ENCODE data around the gene PCCA. TPM values are rescaled to one million over a fixed set of nuclear protein-coding genes. Genes with fewer than 3 reads are reported as not detected.

Gene PCCA
- total RNA-seq, 1 donor from 2014 or later: 33.3 TPM

DNA sequence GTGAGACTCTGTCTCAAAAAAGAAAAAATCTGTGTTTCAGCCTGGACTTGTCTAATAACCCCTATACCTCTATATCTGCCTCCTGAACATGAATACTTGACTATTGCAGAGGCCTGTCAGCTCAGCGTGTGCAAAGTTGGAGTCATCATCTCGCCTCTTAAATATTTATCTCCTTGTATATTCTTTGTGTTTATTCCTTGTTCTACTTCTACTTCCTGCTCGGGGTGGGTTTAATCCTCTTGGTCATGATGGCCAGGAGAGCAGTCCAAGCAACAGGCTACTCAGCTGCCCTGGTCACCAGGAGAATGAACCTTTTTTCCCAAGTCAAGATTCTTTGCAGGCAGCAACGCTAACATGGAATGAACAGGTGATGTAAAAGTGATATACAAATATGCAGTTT, 119.1 kb downstream of the PCCA start:
- Mint-ChIP-seq H3K27ac (ENCODE audit: unreplicated experiment) (no peak overlapping the region), H3K9me3 (ENCODE audit: unreplicated experiment) (no peaks in the 10 kb centered on the region)

DNA sequence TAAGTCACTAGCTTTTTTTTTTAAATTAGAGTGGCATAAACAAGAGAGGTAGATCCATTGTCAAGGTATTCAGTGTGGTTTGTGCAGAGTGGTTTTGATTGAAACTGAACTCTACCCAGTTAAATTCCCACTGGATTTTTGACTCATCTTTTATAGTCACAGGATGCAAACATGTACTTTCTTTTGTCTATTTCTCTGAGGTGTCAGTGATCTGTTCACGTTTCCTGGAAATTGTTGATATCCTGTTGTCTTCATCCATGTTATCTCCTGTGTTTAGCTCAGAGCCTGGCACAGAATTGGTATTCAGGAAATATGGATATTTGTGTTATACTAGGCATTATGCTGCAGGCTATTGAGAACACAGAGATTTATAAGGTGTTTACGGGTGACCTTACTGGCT, 119.7 kb downstream of the PCCA start:
- no peak overlapping the region for H3K4me3 Mint-ChIP-seq (ENCODE audit: unreplicated experiment)
- no peaks in the 10 kb centered on the region for H3K27me3 Mint-ChIP-seq (ENCODE audit: unreplicated experiment)
- peaks cover 22% of the 10 kb centered on the region for H3K36me3 Mint-ChIP-seq (ENCODE audit: low read depth, unreplicated experiment)
- H3K4me1 Mint-ChIP-seq (ENCODE audit: unreplicated experiment): peaks cover 21% of the 10 kb centered on the region
- no peaks in the 10 kb centered on the region for H3K9me3 Mint-ChIP-seq (ENCODE audit: unreplicated experiment)
- H3K27ac Mint-ChIP-seq (ENCODE audit: unreplicated experiment): peak overlapping the region; percentile 9
- DNase-seq (ENCODE audit: low spot score): no peak
- TF ChIP-seq, protein P1, sequence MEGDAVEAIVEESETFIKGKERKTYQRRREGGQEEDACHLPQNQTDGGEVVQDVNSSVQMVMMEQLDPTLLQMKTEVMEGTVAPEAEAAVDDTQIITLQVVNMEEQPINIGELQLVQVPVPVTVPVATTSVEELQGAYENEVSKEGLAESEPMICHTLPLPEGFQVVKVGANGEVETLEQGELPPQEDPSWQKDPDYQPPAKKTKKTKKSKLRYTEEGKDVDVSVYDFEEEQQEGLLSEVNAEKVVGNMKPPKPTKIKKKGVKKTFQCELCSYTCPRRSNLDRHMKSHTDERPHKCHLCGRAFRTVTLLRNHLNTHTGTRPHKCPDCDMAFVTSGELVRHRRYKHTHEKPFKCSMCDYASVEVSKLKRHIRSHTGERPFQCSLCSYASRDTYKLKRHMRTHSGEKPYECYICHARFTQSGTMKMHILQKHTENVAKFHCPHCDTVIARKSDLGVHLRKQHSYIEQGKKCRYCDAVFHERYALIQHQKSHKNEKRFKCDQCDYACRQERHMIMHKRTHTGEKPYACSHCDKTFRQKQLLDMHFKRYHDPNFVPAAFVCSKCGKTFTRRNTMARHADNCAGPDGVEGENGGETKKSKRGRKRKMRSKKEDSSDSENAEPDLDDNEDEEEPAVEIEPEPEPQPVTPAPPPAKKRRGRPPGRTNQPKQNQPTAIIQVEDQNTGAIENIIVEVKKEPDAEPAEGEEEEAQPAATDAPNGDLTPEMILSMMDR (IDR thresholded peaks at IDR 0.05; ENCODE audit: unreplicated experiment): no peak

More for the DNA sequence above, 119.1 kb downstream of the PCCA start:
- DNase-seq (ENCODE audit: low spot score): no peak
- no peaks in the 10 kb centered on the region for H3K27me3 Mint-ChIP-seq (ENCODE audit: unreplicated experiment)
- peaks cover 18% of the 10 kb centered on the region for H3K36me3 Mint-ChIP-seq (ENCODE audit: low read depth, unreplicated experiment)
- no peak overlapping the region for H3K4me3 Mint-ChIP-seq (ENCODE audit: unreplicated experiment)
- peaks cover 21% of the 10 kb centered on the region for H3K4me1 Mint-ChIP-seq (ENCODE audit: unreplicated experiment)
- TF ChIP-seq, protein P1 (IDR thresholded peaks at IDR 0.05; ENCODE audit: unreplicated experiment): no peak

DNA sequence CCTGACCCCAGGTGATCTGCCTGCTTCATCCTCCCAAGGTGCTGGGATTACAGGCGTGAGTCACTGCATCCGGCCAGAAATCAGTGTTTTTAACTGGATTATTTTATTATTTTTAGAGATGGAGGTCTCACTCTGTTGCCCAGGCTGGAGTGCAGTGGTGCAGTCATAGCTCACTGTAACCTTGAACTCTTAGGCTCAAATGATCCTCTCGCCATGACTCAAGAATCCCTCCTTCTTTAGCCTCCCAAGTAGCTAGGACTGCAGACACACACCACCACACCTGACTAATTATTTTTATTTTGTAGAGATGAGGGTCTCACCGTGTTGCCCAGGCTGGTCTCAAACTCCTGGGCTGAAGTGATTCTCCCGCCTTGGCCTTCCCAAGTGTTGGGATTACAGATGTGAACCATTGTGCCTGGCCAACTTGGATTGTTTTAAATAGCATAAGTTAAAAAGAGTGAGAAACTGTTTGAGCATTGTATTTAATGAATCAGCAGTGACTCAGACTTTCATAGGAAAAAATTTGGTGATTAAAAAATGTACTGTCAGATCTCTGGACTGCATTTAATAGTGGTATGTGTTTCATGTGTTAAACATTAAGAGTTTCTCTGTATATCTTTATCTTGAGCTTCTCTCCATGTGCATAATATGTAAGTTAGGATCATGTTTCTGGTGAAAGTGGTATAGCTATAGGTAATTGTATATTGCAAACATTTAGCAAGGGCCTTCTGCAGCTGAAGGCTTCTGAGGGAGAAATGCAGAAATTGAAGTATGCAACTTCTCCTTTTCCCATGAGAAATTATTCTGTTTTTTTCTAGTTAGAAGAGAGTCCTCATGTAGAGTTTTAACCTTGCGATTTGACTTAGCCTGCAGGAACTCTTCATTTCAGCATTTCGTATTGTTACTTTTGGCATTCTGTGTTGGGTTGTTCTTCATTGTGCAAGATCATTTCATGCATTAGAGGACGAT, 121.2 kb downstream of the PCCA start:
- H3K27me3 Mint-ChIP-seq (ENCODE audit: unreplicated experiment): no peaks in the 10 kb centered on the region
- peaks cover 21% of the 10 kb centered on the region for H3K4me1 Mint-ChIP-seq (ENCODE audit: unreplicated experiment)
- TF ChIP-seq, protein P1 (IDR thresholded peaks at IDR 0.05; ENCODE audit: unreplicated experiment): no peak
- H3K27ac Mint-ChIP-seq (ENCODE audit: unreplicated experiment): no peak overlapping the region
- H3K4me3 Mint-ChIP-seq (ENCODE audit: unreplicated experiment): no peak overlapping the region
- peaks cover 22% of the 10 kb centered on the region for H3K36me3 Mint-ChIP-seq (ENCODE audit: low read depth, unreplicated experiment)
- H3K9me3 Mint-ChIP-seq (ENCODE audit: unreplicated experiment): no peaks in the 10 kb centered on the region
- DNase-seq (ENCODE audit: low spot score): no peak

DNA sequence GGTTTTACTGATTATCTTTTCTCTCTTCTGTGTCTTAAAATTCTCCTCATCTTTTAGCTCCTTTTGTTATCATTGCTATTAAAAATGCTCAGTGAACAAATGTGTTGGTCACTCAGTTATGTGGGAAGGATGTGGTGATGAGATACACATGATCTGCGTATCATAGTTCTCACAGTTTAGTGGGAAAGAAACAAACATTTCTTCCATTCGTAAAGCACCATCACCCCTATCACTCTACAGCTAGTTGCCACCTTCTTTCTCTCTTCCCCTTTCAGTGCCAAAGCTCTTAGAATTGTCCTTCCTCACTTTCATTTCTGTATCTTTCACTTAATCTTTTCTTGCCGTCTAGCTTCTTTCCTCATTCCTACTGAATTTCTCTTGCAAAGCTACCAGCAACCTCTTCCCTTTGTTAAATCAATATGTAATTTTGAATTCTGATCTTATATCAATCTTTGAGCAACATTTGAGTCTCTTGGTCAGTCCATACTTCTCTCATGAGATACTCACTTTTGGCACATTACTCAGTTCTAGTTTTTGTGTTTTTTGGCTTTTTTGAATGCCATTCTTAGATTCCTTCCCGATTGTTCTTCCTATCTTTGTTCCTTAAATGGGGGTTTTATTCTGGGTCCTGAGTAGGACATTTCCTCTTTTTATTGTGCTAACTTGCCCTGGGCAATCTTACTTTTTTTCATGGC, 122.3 kb downstream of the PCCA start:
- H3K27me3 Mint-ChIP-seq (ENCODE audit: unreplicated experiment): no peaks in the 10 kb centered on the region
- H3K4me3 Mint-ChIP-seq (ENCODE audit: unreplicated experiment): no peak overlapping the region
- no peaks in the 10 kb centered on the region for H3K9me3 Mint-ChIP-seq (ENCODE audit: unreplicated experiment)
- H3K27ac Mint-ChIP-seq (ENCODE audit: unreplicated experiment): peak overlapping the region; percentile 7
- peaks cover 21% of the 10 kb centered on the region for H3K4me1 Mint-ChIP-seq (ENCODE audit: unreplicated experiment)
- TF ChIP-seq, protein P1 (IDR thresholded peaks at IDR 0.05; ENCODE audit: unreplicated experiment): no peak
- no peak for DNase-seq (ENCODE audit: low spot score)
- peaks cover 22% of the 10 kb centered on the region for H3K36me3 Mint-ChIP-seq (ENCODE audit: low read depth, unreplicated experiment)

Data from endothelial cell (in vitro differentiated cells).